T-helper 2 cell treated with Interferon-gamma antibody and Interleukin-4, amounts not matched to agents 100 ng/mL and 5 ng/mL, for 36 hours (primary cell): ENCODE measurements around the gene SNX11. TPM values are rescaled to one million over a fixed set of nuclear protein-coding genes. Genes with fewer than 3 reads are reported as not detected.

Experiments used
- intact Hi-C: fragments of 100-400 bp; cut with micrococcal nuclease; formaldehyde crosslinking; loops from one replicate; pipeline ENCODE4 v1.15.1; 2023
- total RNA-seq: library from RNA; stranded (reverse); gene quantifications from 2 replicates; pipeline ENCODE4 v1.2.3, GENCODE V29; 2022

SNX11 gene
- total RNA-seq, 1 donor from 2014 or later, result 22.3 TPM

- intact Hi-C loops, result no loop called here
Observed at GRCh38 chr17:48127371-48128051, 19.9 kb downstream of the SNX11 start.

GRCh38 chr17:48128400-48128799 lies 20.8 kb downstream of the SNX11 start:
- intact Hi-C loops, result no loop called here

GRCh38 chr17:48129981-48130380 lies 22.4 kb downstream of the SNX11 start:
- intact Hi-C loops, result no loop called here

GRCh38 chr17:48131216-48131824 lies 23.8 kb downstream of the SNX11 start:
- intact Hi-C loops, result loop anchor here (1.0 kb wide), 2 partner anchors 51 to 106 kb away; no protein-coding TSS in a partner anchor

GRCh38 chr17:48132385-48132784 lies 24.8 kb downstream of the SNX11 start:
- intact Hi-C loops, result no loop called here

DNA sequence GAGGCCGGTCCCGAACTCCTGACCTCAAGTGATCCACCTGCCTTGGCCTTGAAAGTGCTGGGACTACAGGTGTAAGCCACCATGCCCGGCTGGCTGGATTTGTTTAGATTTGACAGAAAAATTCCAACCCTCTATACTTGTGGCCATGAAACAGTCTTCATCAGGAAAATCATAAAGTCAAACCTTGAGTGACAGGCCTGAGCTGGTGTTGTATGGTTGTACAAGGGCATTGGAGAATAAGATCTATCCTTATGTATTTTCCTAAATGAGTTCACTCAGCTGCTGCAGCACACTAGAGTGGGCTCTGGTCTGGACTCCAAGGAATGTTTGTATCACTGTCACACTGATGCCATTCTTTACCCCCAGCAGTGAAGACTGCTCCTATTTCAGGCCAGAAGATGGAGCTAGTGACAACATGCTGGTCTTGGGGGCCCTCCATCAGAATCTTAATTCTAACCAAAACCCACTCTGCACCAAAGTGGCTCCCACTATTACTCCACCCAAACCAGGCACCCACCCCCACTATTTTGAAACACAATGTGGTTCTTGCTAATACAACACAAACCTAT lies 27.4 kb downstream of the SNX11 start:
- intact Hi-C loops, result no loop called here

DNA sequence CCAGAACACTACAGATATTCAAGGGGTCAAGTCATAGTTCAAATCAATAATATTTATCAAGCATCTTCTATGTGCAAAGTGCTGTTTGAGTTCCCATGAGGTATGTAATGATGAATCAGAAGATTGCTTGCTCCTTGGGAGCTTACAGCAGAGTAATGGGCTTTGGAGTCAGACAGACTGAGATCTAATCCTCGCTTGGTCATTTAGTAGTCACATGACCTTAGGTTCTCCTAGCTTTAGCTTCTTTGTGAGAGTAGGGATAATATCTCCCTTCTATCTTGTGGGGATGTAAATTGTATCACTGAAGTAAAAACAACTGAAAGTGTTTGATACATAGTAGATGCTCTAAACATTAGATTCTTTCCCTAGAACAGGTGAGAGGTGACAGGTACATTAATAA lies 30.1 kb downstream of the SNX11 start:
- intact Hi-C loops, result no loop called here

DNA sequence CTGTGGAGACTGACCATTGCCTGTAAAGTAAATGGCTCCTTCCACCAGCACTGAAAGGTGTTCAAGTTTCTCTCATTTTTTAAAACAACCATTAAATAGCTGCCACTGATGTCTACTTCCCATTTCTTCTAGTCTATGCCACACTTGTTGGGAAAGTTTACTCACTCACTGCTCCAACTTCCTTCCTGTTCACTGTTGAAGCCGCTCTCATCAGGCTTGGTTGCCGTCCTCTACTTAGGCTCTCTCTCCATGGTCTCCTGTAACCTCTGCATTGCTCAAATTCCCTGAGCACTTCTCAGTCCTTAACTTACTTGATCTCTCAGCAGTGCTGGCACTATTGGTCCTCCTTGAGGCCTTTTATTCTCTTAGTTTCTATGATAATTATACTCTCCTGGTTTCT lies 32.4 kb downstream of the SNX11 start:
- intact Hi-C loops, result no loop called here

- intact Hi-C loops, result no loop called here
Observed at GRCh38 chr17:48143629-48144028, 36.1 kb downstream of the SNX11 start.

- intact Hi-C loops, result no loop called here
Observed at GRCh38 chr17:48144231-48144630, 36.7 kb downstream of the SNX11 start.

- intact Hi-C loops, result no loop called here
Observed at GRCh38 chr17:48144976-48145798, 37.6 kb downstream of the SNX11 start.

- intact Hi-C loops, result no loop called here
Observed at GRCh38 chr17:48148029-48148770, 40.6 kb downstream of the SNX11 start.

- intact Hi-C loops, result no loop called here
Observed at GRCh38 chr17:48148854-48149786, 41.6 kb downstream of the SNX11 start.

DNA sequence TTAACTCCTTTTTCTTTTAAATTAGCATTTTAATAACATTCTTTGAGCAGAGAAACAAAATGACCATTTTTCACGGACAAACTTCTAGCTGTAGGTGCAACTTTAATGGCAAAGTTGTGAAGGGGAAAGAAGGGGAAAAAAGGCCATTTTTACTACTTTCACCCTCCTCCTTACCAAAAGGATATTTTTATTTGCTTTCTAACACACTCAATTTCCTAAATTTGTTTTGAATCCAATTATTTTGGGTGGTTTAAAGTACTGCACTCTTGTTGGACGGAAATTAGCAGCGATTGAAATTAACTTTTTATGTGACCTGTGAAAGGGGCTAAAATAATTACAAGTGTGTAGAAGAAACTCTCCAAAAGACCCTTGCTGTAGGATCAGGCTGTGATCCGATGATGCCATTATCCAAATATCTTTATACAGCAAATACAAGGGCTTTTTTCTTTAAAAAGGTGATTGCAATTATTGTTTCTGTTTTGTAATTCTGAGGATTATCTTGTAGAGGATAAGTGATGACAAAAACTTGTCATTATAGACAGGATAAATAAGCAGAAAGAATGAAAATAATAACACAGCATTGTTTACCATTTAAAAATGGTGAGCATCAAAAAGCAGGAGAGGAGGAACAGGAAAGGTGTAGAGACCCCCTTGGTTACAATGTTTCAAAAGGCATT lies 42.4 kb downstream of the SNX11 start:
- intact Hi-C loops, result loop anchor here (10.0 kb wide), 1 partner anchor 445 kb away; the partner anchor contains the start of genes HOXB3 and HOXB5

DNA sequence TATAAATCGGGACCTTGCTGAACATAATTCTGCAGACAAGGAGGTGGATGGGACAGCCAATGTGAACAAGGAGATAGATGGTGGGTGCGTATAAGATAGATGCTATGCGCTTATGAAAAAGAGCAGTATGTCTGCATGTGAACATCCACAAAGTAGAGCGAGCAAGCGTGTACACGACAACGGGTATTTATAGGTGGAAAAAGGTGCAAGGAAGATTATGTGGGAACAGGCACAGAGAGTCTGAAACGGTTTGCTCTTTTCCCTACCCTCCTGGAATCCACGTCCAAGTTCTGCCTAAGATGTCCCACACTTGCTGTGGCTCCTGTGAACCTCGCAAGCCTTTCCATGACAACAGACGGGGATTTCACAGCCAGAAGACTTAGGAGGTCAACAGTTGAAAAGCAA lies 43.0 kb downstream of the SNX11 start:
- intact Hi-C loops, result loop anchor here (10.0 kb wide), 1 partner anchor 444 kb away; the partner anchor contains the start of genes HOXB3 and HOXB5

- intact Hi-C loops, result loop anchor here (10.0 kb wide), 1 partner anchor 444 kb away; the partner anchor contains the start of genes HOXB3 and HOXB5
Observed at GRCh38 chr17:48151220-48151619, 43.7 kb downstream of the SNX11 start.

GRCh38 chr17:48152289-48152688 lies 44.7 kb downstream of the SNX11 start:
- intact Hi-C loops, result loop anchor here (10.0 kb wide), 1 partner anchor 443 kb away; the partner anchor contains the start of genes HOXB3 and HOXB5

GRCh38 chr17:48153691-48154358 lies 46.3 kb downstream of the SNX11 start:
- intact Hi-C loops, result loop anchor here (10.0 kb wide), 1 partner anchor 441 kb away; the partner anchor contains the start of genes HOXB3 and HOXB5
